Activated T-cell treated with anti-CD3 and anti-CD28 coated beads, Interleukin-2, amount 50 U/mL, for 4 hours (primary cell): ENCODE data around the gene NHS. TPM values are rescaled to one million over a fixed set of nuclear protein-coding genes. Genes with fewer than 3 reads are reported as not detected.
A peak's percentile ranks its signal among the peaks of the same experiment; 100 is the strongest.

Experiments used
- ATAC-seq, 2 donors: fragments of 200-7000 bp; cut with Tn5 transposase; one replicate each; pipeline ENCODE4 v1.10.0; 2021
- DNase-seq: peaks from one replicate; pipeline ENCODE4 v3.0.0-alpha.2; 2020
- H3K27me3 Mint-ChIP-seq: one replicate; pipeline ENCODE4 v1.8.0; 2021; ENCODE audit warnings: low read depth, mixed read lengths
- H3K36me3 Mint-ChIP-seq: one replicate; pipeline ENCODE4 v1.8.0; 2022; ENCODE audit warnings: mixed read lengths; ENCODE audit not compliant: insufficient read depth
- H3K4me1 Mint-ChIP-seq: one replicate; pipeline ENCODE4 v1.8.0; 2021; ENCODE audit warnings: low read depth, mixed read lengths
- H3K4me3 Mint-ChIP-seq: one replicate; pipeline ENCODE4 v1.8.0; 2021; ENCODE audit warnings: mild to moderate bottlenecking, moderate library complexity, mixed read lengths
- H3K9me3 Mint-ChIP-seq: one replicate; pipeline ENCODE4 v1.8.0; 2021; ENCODE audit warnings: mixed read lengths
- total RNA-seq, 3 donors: library from RNA; stranded (reverse); gene quantifications; one replicate each; pipeline ENCODE4 v1.2.1, GENCODE V29; 2021

The NHS gene
- total RNA-seq, 3 donors from 2014 or later = 2.3 to 7.7 (median 7.5) TPM

GRCh38 chrX:17685026-17685425 lies 310.0 kb downstream of the NHS start:
- peaks cover 17% of the 10 kb centered on the region for H3K4me1 Mint-ChIP-seq
- H3K36me3 Mint-ChIP-seq = no peaks in the 10 kb centered on the region
- DNase-seq (no peak), ATAC-seq (no peak)
- no peaks in the 10 kb centered on the region for H3K9me3 Mint-ChIP-seq
- no peaks in the 10 kb centered on the region for H3K27me3 Mint-ChIP-seq
- no peak overlapping the region for H3K4me3 Mint-ChIP-seq

GRCh38 chrX:17687648-17688047 lies 312.6 kb downstream of the NHS start:
- Mint-ChIP-seq H3K27me3 (no peaks in the 10 kb centered on the region), H3K9me3 (no peaks in the 10 kb centered on the region), H3K36me3 (no peaks in the 10 kb centered on the region), H3K4me3 (no peak overlapping the region), H3K4me1 (peaks cover 5% of the 10 kb centered on the region)
- ATAC-seq (no peak), DNase-seq (no peak)

GRCh38 chrX:17689971-17690409 lies 315.0 kb downstream of the NHS start:
- peak; percentile 41 to 51 for ATAC-seq
- Mint-ChIP-seq H3K4me1 (no peaks in the 10 kb centered on the region), H3K36me3 (no peaks in the 10 kb centered on the region), H3K9me3 (no peaks in the 10 kb centered on the region), H3K27me3 (no peaks in the 10 kb centered on the region), H3K4me3 (no peak overlapping the region)
- DNase-seq = peak; percentile 9

GRCh38 chrX:17692709-17693346 lies 317.8 kb downstream of the NHS start:
- Mint-ChIP-seq H3K4me1 (no peaks in the 10 kb centered on the region), H3K9me3 (no peaks in the 10 kb centered on the region), H3K4me3 (no peak overlapping the region), H3K27me3 (no peaks in the 10 kb centered on the region), H3K36me3 (no peaks in the 10 kb centered on the region)
- ATAC-seq = no peak
- no peak for DNase-seq

- DNase-seq = no peak
- no peak for ATAC-seq
- H3K36me3 Mint-ChIP-seq = no peaks in the 10 kb centered on the region
- H3K4me3 Mint-ChIP-seq = no peak overlapping the region
- no peaks in the 10 kb centered on the region for H3K4me1 Mint-ChIP-seq
- H3K27me3 Mint-ChIP-seq = no peaks in the 10 kb centered on the region
- H3K9me3 Mint-ChIP-seq = no peaks in the 10 kb centered on the region
Observed at GRCh38 chrX:17697191-17697590, 322.2 kb downstream of the NHS start.

- H3K9me3 Mint-ChIP-seq = no peaks in the 10 kb centered on the region
- H3K4me1 Mint-ChIP-seq = no peaks in the 10 kb centered on the region
- no peak for DNase-seq
- H3K4me3 Mint-ChIP-seq = no peak overlapping the region
- no peaks in the 10 kb centered on the region for H3K36me3 Mint-ChIP-seq
- no peaks in the 10 kb centered on the region for H3K27me3 Mint-ChIP-seq
- no peak for ATAC-seq
Observed at GRCh38 chrX:17700976-17701375, 326.0 kb downstream of the NHS start.

- Mint-ChIP-seq H3K9me3 (no peaks in the 10 kb centered on the region), H3K4me1 (no peaks in the 10 kb centered on the region), H3K27me3 (no peaks in the 10 kb centered on the region), H3K4me3 (no peak overlapping the region), H3K36me3 (no peaks in the 10 kb centered on the region)
- DNase-seq (no peak), ATAC-seq (no peak)
Observed at GRCh38 chrX:17703201-17703600, 328.2 kb downstream of the NHS start.

GRCh38 chrX:17705211-17705610 lies 330.2 kb downstream of the NHS start:
- Mint-ChIP-seq H3K4me3 (no peak overlapping the region), H3K4me1 (no peaks in the 10 kb centered on the region), H3K36me3 (no peaks in the 10 kb centered on the region), H3K9me3 (no peaks in the 10 kb centered on the region), H3K27me3 (no peaks in the 10 kb centered on the region)
- ATAC-seq (no peak), DNase-seq (no peak)

- no peak for DNase-seq
- no peak overlapping the region for H3K4me3 Mint-ChIP-seq
- no peaks in the 10 kb centered on the region for H3K4me1 Mint-ChIP-seq
- no peaks in the 10 kb centered on the region for H3K36me3 Mint-ChIP-seq
- no peaks in the 10 kb centered on the region for H3K27me3 Mint-ChIP-seq
- H3K9me3 Mint-ChIP-seq = no peaks in the 10 kb centered on the region
- ATAC-seq = no peak
Observed at GRCh38 chrX:17706676-17707075, 331.7 kb downstream of the NHS start.

GRCh38 chrX:17707731-17708130 lies 332.7 kb downstream of the NHS start:
- no peaks in the 10 kb centered on the region for H3K36me3 Mint-ChIP-seq
- no peaks in the 10 kb centered on the region for H3K4me1 Mint-ChIP-seq
- DNase-seq (no peak), ATAC-seq (no peak)
- H3K4me3 Mint-ChIP-seq = no peak overlapping the region
- H3K27me3 Mint-ChIP-seq = no peaks in the 10 kb centered on the region
- no peaks in the 10 kb centered on the region for H3K9me3 Mint-ChIP-seq

GRCh38 chrX:17710871-17711301 lies 335.9 kb downstream of the NHS start:
- no peak for ATAC-seq
- H3K36me3 Mint-ChIP-seq = no peaks in the 10 kb centered on the region
- no peak for DNase-seq
- H3K4me3 Mint-ChIP-seq = no peak overlapping the region
- H3K4me1 Mint-ChIP-seq = no peaks in the 10 kb centered on the region
- H3K27me3 Mint-ChIP-seq = no peaks in the 10 kb centered on the region
- H3K9me3 Mint-ChIP-seq = no peaks in the 10 kb centered on the region

GRCh38 chrX:17713288-17713687 lies 338.3 kb downstream of the NHS start:
- Mint-ChIP-seq H3K9me3 (no peaks in the 10 kb centered on the region), H3K4me1 (no peaks in the 10 kb centered on the region), H3K4me3 (no peak overlapping the region), H3K27me3 (peaks cover 2% of the 10 kb centered on the region), H3K36me3 (no peaks in the 10 kb centered on the region)
- DNase-seq (no peak), ATAC-seq (no peak)

GRCh38 chrX:17718649-17719165 lies 343.7 kb downstream of the NHS start:
- ATAC-seq (no peak), DNase-seq (no peak)
- Mint-ChIP-seq H3K9me3 (no peaks in the 10 kb centered on the region), H3K36me3 (no peaks in the 10 kb centered on the region), H3K4me3 (no peak overlapping the region), H3K27me3 (peaks cover 2% of the 10 kb centered on the region), H3K4me1 (no peaks in the 10 kb centered on the region)

GRCh38 chrX:17719711-17720110 lies 344.7 kb downstream of the NHS start:
- Mint-ChIP-seq H3K4me3 (no peak overlapping the region), H3K4me1 (no peaks in the 10 kb centered on the region), H3K27me3 (peaks cover 2% of the 10 kb centered on the region), H3K36me3 (no peaks in the 10 kb centered on the region), H3K9me3 (no peaks in the 10 kb centered on the region)
- no peak for DNase-seq
- no peak for ATAC-seq

- DNase-seq (no peak), ATAC-seq (no peak)
- Mint-ChIP-seq H3K36me3 (no peaks in the 10 kb centered on the region), H3K4me1 (no peaks in the 10 kb centered on the region), H3K27me3 (peaks cover 2% of the 10 kb centered on the region), H3K9me3 (no peaks in the 10 kb centered on the region), H3K4me3 (no peak overlapping the region)
Observed at GRCh38 chrX:17721715-17722114, 346.7 kb downstream of the NHS start.
